HepG2 (cell line): ENCODE measurements around the gene TULP3. TPM values are rescaled to one million over a fixed set of nuclear protein-coding genes. Genes with fewer than 3 reads are reported as not detected.
A peak's percentile ranks its signal among the peaks of the same experiment; 100 is the strongest.

Source experiments
- ARNTL ChIP-seq: sonication (generic); formaldehyde crosslinking; IDR thresholded peaks from 2 replicates; pipeline ENCODE4 v1.4.0; 2020; ENCODE audit warnings: mild to moderate bottlenecking, missing genetic modification reagents
- EZH2 ChIP-seq: conservative IDR thresholded peaks from 2 replicates; pipeline ENCODE4 v1.6.1; 2012; ENCODE audit warnings: mild to moderate bottlenecking, low read depth, low read length, moderate library complexity
- HDAC2 ChIP-seq: sonication (generic); formaldehyde crosslinking; IDR thresholded peaks from 2 replicates; pipeline ENCODE4 v1.4.0; 2020; ENCODE audit warnings: missing genetic modification reagents
- HES4 ChIP-seq: sonication (generic); formaldehyde crosslinking; IDR thresholded peaks from 2 replicates; pipeline ENCODE4 v1.9.0; 2021; ENCODE audit warnings: mild to moderate bottlenecking, missing genetic modification reagents, borderline replicate concordance
- HHEX ChIP-seq: IDR thresholded peaks from 2 replicates; pipeline ENCODE4 v1.6.1; 2016; ENCODE audit warnings: control low read depth
- NFYB ChIP-seq: sonication (generic); formaldehyde crosslinking; IDR thresholded peaks from 2 replicates; pipeline ENCODE4 v1.4.0; 2020; ENCODE audit warnings: missing genetic modification reagents
- SMAD3 ChIP-seq: sonication (generic); formaldehyde crosslinking; IDR thresholded peaks from 2 replicates; pipeline ENCODE4 v1.4.0; 2020; ENCODE audit warnings: missing genetic modification reagents
- SMYD3 ChIP-seq: sonication (generic); formaldehyde crosslinking; IDR thresholded peaks from 2 replicates; pipeline ENCODE4 v1.8.1; 2023; ENCODE audit warnings: mild to moderate bottlenecking, missing genetic modification reagents
- TBX3 ChIP-seq: fragments of 450-650 bp; IDR thresholded peaks from 2 replicates; pipeline ENCODE4 v1.6.1; 2017; ENCODE audit warnings: antibody characterized with exemption, mild to moderate bottlenecking, inconsistent platforms, borderline replicate concordance
- ZFP37 ChIP-seq: sonication (generic); formaldehyde crosslinking; IDR thresholded peaks from 2 replicates; pipeline ENCODE4 v1.4.0; 2020; ENCODE audit warnings: missing genetic modification reagents, borderline replicate concordance
- ZNF383 ChIP-seq: sonication (generic); formaldehyde crosslinking; IDR thresholded peaks from 2 replicates; pipeline ENCODE4 v1.4.0; 2020; ENCODE audit warnings: missing genetic modification reagents, mild to moderate bottlenecking, borderline replicate concordance
- ZNF441 ChIP-seq: sonication (generic); formaldehyde crosslinking; IDR thresholded peaks from 2 replicates; pipeline ENCODE4 v1.7.0; 2021; ENCODE audit warnings: missing genetic modification reagents, borderline replicate concordance
- ZNF570 ChIP-seq: sonication (generic); formaldehyde crosslinking; IDR thresholded peaks from 2 replicates; pipeline ENCODE4 v1.4.0; 2020; ENCODE audit warnings: mild to moderate bottlenecking, missing genetic modification reagents, borderline replicate concordance
- ZNF652 ChIP-seq: IDR thresholded peaks from 2 replicates; pipeline ENCODE4 v1.6.1; 2016; ENCODE audit warnings: low read depth, borderline replicate concordance
- ZNF720 ChIP-seq: sonication (generic); formaldehyde crosslinking; IDR thresholded peaks from 2 replicates; pipeline ENCODE4 v1.4.0; 2020; ENCODE audit warnings: missing genetic modification reagents
- ZNF891 ChIP-seq: sonication (generic); formaldehyde crosslinking; IDR thresholded peaks from 2 replicates; pipeline ENCODE4 v1.5.0; 2020; ENCODE audit warnings: mild to moderate bottlenecking, missing genetic modification reagents
- polyA plus RNA-seq, 8 experiments: library from polyadenylated mRNA; depleted of rRNA in 3 of 8; stranded (reverse) in 7 of 8; unstranded in 1 of 8; fragments of >200 nt; fragmentation: Illumina TruSeq in 4 of 8; extraction: Trizol in 4 of 8; gene quantifications; 2 replicates each; pipeline versions ENCODE4 v1.2.1 to v1.2.3, GENCODE V29; 2011 to 2016; ENCODE audit warnings: low read depth in 4 of 8, missing spikeins in 1 of 8, mixed read lengths in 1 of 8; ENCODE audit not compliant: insufficient read depth in 1 of 8
- total RNA-seq, 5 experiments: library from RNA; depleted of rRNA; stranded (reverse); fragments of >200 nt; fragmentation: Illumina TruSeq; extraction: Trizol; gene quantifications; 2 replicates each; pipeline ENCODE4 v1.2.3, GENCODE V29; 2016; ENCODE audit warnings: low read depth in 1 of 5
- TF ChIP-seq, protein P1 (sequence below): IDR thresholded peaks from 2 replicates; pipeline ENCODE4 v1.4.0; 2020; ENCODE audit warnings: mild to moderate bottlenecking, missing genetic modification reagents
- TF ChIP-seq, protein P2 (sequence below): sonication (generic); formaldehyde crosslinking; IDR thresholded peaks from 2 replicates; pipeline ENCODE4 v1.4.0; 2020; ENCODE audit warnings: low read depth, missing genetic modification reagents
- TF ChIP-seq, protein P3 (sequence below): sonication (generic); formaldehyde crosslinking; IDR thresholded peaks from 2 replicates; pipeline ENCODE4 v1.5.0; 2020; ENCODE audit warnings: missing genetic modification reagents

The TULP3 gene
- total and polyA plus RNA-seq, 2 of the 13 experiments (the other 11 are each of a cell fraction or from before 2014, with no cell fraction given): 11.2 to 13.2 TPM

DNA sequence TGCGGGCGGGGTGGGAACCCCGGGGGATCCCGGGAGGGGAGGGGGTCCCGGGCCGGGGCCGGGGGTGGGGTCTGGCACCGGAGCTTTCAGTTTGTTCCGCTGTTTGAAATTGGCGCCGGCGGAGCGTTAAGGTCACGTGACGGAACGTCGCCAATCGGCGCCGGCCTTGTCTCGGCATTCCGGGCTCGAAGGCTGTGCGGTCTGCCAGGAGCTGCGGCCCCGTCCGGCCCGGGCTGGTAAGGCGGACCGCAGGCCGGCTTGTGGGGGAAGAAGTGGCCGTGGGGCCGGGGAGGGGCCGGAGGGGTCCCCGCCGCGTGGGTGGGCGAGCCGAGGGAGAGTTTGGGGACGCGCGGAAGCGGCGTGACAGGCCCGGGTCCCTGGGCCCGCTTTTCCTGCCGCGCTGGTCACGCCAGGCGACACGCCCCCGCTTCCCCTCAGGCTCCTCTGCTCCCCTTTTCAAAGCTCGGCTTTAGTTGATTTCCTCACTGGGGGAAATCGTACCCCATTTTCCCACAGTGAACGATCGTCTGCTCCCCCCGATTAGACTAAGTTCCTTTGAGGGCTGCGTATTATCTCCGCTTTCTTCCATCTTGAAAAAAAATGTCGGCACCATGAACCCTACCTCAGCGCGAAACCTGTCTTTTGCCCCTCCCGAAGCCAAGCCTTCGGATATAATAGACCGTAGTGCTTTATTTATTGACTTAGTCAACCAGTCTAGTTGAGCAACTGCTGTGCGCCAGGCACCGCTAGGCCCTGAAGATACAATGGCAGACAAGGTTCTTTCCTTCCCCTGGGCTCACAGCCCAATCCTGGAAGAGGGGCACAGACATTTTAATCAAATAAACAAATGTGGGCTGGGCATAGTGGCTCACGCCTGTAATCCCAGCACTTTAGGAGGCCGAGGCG lies 13.4 kb upstream of the TULP3 start, which contains the start of the genes FOXM1 and RHNO1 (continued):
- TF ChIP-seq, protein P1, sequence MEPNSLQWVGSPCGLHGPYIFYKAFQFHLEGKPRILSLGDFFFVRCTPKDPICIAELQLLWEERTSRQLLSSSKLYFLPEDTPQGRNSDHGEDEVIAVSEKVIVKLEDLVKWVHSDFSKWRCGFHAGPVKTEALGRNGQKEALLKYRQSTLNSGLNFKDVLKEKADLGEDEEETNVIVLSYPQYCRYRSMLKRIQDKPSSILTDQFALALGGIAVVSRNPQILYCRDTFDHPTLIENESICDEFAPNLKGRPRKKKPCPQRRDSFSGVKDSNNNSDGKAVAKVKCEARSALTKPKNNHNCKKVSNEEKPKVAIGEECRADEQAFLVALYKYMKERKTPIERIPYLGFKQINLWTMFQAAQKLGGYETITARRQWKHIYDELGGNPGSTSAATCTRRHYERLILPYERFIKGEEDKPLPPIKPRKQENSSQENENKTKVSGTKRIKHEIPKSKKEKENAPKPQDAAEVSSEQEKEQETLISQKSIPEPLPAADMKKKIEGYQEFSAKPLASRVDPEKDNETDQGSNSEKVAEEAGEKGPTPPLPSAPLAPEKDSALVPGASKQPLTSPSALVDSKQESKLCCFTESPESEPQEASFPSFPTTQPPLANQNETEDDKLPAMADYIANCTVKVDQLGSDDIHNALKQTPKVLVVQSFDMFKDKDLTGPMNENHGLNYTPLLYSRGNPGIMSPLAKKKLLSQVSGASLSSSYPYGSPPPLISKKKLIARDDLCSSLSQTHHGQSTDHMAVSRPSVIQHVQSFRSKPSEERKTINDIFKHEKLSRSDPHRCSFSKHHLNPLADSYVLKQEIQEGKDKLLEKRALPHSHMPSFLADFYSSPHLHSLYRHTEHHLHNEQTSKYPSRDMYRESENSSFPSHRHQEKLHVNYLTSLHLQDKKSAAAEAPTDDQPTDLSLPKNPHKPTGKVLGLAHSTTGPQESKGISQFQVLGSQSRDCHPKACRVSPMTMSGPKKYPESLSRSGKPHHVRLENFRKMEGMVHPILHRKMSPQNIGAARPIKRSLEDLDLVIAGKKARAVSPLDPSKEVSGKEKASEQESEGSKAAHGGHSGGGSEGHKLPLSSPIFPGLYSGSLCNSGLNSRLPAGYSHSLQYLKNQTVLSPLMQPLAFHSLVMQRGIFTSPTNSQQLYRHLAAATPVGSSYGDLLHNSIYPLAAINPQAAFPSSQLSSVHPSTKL: peak; percentile 44; the same call in 1 of the 2 replicates
- TF ChIP-seq TBX3: no peak
- TF ChIP-seq HDAC2: peak; percentile 15; the same call in 1 of the 2 replicates
- 0 out of 2 replicates have a peak, but pooled peaks have one; percentile 22 for TF ChIP-seq SMAD3 (CRISPR knock-in tag)
- TF ChIP-seq, protein P2, sequence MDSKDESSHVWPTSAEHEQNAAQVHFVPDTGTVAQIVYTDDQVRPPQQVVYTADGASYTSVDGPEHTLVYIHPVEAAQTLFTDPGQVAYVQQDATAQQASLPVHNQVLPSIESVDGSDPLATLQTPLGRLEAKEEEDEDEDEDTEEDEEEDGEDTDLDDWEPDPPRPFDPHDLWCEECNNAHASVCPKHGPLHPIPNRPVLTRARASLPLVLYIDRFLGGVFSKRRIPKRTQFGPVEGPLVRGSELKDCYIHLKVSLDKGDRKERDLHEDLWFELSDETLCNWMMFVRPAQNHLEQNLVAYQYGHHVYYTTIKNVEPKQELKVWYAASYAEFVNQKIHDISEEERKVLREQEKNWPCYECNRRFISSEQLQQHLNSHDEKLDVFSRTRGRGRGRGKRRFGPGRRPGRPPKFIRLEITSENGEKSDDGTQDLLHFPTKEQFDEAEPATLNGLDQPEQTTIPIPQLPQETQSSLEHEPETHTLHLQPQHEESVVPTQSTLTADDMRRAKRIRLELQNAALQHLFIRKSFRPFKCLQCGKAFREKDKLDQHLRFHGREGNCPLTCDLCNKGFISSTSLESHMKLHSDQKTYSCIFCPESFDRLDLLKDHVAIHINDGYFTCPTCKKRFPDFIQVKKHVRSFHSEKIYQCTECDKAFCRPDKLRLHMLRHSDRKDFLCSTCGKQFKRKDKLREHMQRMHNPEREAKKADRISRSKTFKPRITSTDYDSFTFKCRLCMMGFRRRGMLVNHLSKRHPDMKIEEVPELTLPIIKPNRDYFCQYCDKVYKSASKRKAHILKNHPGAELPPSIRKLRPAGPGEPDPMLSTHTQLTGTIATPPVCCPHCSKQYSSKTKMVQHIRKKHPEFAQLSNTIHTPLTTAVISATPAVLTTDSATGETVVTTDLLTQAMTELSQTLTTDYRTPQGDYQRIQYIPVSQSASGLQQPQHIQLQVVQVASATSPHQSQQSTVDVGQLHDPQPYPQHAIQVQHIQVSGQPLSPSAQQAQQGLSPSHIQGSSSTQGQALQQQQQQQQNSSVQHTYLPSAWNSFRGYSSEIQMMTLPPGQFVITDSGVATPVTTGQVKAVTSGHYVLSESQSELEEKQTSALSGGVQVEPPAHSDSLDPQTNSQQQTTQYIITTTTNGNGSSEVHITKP (CRISPR knock-in tag): no peak
- no peak for TF ChIP-seq HHEX (CRISPR knock-in tag)
- TF ChIP-seq NFYB: peak; percentile 76
- TF ChIP-seq ZNF383: no peak
- TF ChIP-seq EZH2: no peak
- no peak for TF ChIP-seq ZNF720 (CRISPR knock-in tag)
- TF ChIP-seq HES4: 0 out of 2 replicates have a peak, but pooled peaks have one; percentile 20
- no peak; the same call in 1 of the 2 replicates for TF ChIP-seq ZNF891 (CRISPR knock-in tag)
- TF ChIP-seq ARNTL (CRISPR knock-in tag): no peak
- TF ChIP-seq ZNF570 (CRISPR knock-in tag): no peak
- TF ChIP-seq ZNF652 (CRISPR knock-in tag): no peak
- 0 out of 2 replicates have a peak, but pooled peaks have one; percentile 38 for TF ChIP-seq SMYD3 (CRISPR knock-in tag)
- no peak for TF ChIP-seq ZNF441 (CRISPR knock-in tag)
- no peak for TF ChIP-seq ZFP37 (CRISPR knock-in tag)
- TF ChIP-seq, protein P3, sequence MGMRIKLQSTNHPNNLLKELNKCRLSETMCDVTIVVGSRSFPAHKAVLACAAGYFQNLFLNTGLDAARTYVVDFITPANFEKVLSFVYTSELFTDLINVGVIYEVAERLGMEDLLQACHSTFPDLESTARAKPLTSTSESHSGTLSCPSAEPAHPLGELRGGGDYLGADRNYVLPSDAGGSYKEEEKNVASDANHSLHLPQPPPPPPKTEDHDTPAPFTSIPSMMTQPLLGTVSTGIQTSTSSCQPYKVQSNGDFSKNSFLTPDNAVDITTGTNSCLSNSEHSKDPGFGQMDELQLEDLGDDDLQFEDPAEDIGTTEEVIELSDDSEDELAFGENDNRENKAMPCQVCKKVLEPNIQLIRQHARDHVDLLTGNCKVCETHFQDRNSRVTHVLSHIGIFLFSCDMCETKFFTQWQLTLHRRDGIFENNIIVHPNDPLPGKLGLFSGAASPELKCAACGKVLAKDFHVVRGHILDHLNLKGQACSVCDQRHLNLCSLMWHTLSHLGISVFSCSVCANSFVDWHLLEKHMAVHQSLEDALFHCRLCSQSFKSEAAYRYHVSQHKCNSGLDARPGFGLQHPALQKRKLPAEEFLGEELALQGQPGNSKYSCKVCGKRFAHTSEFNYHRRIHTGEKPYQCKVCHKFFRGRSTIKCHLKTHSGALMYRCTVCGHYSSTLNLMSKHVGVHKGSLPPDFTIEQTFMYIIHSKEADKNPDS (CRISPR knock-in tag): no peak
